ENCODE measurements around the gene ARID3C.

DNA sequence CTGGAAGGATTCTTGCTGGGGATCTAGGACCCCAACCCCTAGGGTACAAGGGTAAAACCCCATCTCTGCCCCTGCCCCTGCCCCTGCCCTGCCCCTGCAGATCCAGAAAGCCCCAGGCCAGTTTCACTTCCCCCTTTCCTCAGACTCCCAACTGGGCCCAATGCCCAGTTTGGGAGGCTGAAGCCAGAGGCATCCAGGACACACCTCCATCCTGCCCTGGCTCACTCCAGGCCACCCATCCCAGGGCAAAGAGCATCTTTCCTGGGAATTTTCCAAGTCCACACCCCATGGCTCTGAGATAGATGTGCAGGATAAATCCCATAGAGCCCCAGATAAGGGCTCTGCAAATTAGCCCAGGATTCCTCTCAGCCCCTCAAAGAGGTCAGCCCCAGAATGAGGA, 56.8 kb downstream of the ARID3C start:
- TF ChIP-seq, protein P1, sequence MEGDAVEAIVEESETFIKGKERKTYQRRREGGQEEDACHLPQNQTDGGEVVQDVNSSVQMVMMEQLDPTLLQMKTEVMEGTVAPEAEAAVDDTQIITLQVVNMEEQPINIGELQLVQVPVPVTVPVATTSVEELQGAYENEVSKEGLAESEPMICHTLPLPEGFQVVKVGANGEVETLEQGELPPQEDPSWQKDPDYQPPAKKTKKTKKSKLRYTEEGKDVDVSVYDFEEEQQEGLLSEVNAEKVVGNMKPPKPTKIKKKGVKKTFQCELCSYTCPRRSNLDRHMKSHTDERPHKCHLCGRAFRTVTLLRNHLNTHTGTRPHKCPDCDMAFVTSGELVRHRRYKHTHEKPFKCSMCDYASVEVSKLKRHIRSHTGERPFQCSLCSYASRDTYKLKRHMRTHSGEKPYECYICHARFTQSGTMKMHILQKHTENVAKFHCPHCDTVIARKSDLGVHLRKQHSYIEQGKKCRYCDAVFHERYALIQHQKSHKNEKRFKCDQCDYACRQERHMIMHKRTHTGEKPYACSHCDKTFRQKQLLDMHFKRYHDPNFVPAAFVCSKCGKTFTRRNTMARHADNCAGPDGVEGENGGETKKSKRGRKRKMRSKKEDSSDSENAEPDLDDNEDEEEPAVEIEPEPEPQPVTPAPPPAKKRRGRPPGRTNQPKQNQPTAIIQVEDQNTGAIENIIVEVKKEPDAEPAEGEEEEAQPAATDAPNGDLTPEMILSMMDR (IDR thresholded peaks at IDR 0.05 in 8 of 11, conservative IDR thresholded peaks at IDR 0.05 in 3 of 11) = no peak
- TF ChIP-seq POLR2AphosphoS5 (IDR thresholded peaks at IDR 0.05) = no peak

All from spleen (tissue), 7 donors.